Measurements from ENCODE around the gene TTC36. TPM values are rescaled to one million over a fixed set of nuclear protein-coding genes. Genes with fewer than 3 reads are reported as not detected.
"Not testable (repeated sequence)": the region's sequence is repeated elsewhere in the genome, so short reads cannot be mapped to it uniquely, and the experiment has no call there.

TTC36 gene, protein sequence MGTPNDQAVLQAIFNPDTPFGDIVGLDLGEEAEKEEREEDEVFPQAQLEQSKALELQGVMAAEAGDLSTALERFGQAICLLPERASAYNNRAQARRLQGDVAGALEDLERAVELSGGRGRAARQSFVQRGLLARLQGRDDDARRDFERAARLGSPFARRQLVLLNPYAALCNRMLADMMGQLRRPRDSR
- total RNA-seq: 0.73 and 0.79 TPM in 2 replicates
- total RNA-seq (2013): 0.16 TPM
- polyA plus RNA-seq: 0.19 TPM in 1 of 2 replicates, not detected in the other
- polyA minus RNA-seq: 0.93 TPM in 1 of 2 replicates, not detected in the other

DNA sequence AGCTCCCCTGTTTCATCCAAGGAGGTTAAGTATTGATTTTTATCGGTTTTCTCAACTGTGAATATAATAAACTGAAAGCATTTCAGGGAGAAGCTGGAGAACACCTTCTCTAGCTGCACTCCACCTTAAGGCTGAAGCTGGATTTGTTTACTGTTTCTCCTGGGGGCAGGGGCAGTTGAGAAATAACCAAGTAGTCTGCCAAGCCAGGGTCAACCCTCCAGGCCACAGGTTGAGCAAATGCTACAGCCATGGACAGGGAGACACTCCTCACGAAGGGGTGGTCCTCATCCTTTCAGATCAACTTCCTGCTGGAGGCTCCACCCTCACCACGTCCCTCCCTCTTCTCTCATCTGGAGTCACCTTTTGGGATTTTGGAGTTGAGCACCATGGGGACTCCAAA, at the start of gene TTC36:
TSS of gene TTC36 (plus strand) at position 366 of the 400 bp plus-strand sequence. CDS start at position 387, 21 bp downstream.
- ChIA-PET POLR2A (no interaction called here), CTCF (no interaction called here)
- Histone ChIP-seq H2AFZ (ENCODE audit: insufficient read depth, low read depth, low read length, poor library complexity, severe bottlenecking) (no peak within 1 kb of the TSS), H3K4me3 (ENCODE audit: control extremely low read depth in 1 of 5, extremely low read depth in 1 of 5, insufficient read depth in 1 of 5, low read depth in 2 of 5, low read length in 4 of 5) (no peak within 1 kb of the TSS), H3K9me3 (ENCODE audit: control extremely low read depth in 1 of 3, control insufficient read depth in 2 of 3, insufficient read depth in 1 of 3, low read length in 2 of 3) (no peaks in the 10 kb centered on the region), H3K9ac (ENCODE audit: low read length) (no peak within 1 kb of the TSS), H3K27ac (ENCODE audit: low read length in 2 of 2) (no peak within 1 kb of the TSS), H3K36me3 (replicated peaks in 1 of 2; ENCODE audit: control extremely low read depth in 1 of 2, control insufficient read depth in 1 of 2, extremely low read depth in 1 of 2, insufficient read depth in 2 of 2, low read length in 1 of 2) (peaks cover 1 to 19% of the 10 kb centered on the region in 2 experiments), H4K20me1 (ENCODE audit: control insufficient read depth, insufficient read depth, low read length, poor library complexity, severe bottlenecking) (no peaks in the 10 kb centered on the region), H3K4me1 (ENCODE audit: control insufficient read depth in 2 of 2, insufficient read depth in 2 of 2, low read length in 2 of 2) (peaks cover 14 to 21% of the 10 kb centered on the region in 2 donors), H3K4me2 (replicated peaks; ENCODE audit: low read depth, low read length, poor library complexity, severe bottlenecking) (no peak within 1 kb of the TSS), H3K79me2 (ENCODE audit: control insufficient read depth, insufficient read depth, low read length) (no peaks in the 10 kb centered on the region), H3K27me3 (replicated peaks in 1 of 4; ENCODE audit: control extremely low read depth in 1 of 4, control insufficient read depth in 3 of 4, insufficient read depth in 4 of 4, low read length in 3 of 4) (no peaks in the 10 kb centered on the region)
- intact Hi-C loops (cut with micrococcal nuclease): no loop called here
- ATAC-seq (ENCODE audit: low read depth) (no peak), DNase-seq (no peak)
- H3K27ac Mint-ChIP-seq: peak within 1 kb of the TSS; percentile 15
- H3K9me3 Mint-ChIP-seq (ENCODE audit: insufficient read depth): no peaks in the 10 kb centered on the region
- H3K4me1 Mint-ChIP-seq: peaks cover 28% of the 10 kb centered on the region
- H3K27me3 Mint-ChIP-seq: no peaks in the 10 kb centered on the region
- TF ChIP-seq EZH2 (IDR thresholded peaks at IDR 0.05; ENCODE audit: borderline replicate concordance, insufficient read depth, low read depth, low read length, poor library complexity, severe bottlenecking): no peak
- TF ChIP-seq, protein P1, sequence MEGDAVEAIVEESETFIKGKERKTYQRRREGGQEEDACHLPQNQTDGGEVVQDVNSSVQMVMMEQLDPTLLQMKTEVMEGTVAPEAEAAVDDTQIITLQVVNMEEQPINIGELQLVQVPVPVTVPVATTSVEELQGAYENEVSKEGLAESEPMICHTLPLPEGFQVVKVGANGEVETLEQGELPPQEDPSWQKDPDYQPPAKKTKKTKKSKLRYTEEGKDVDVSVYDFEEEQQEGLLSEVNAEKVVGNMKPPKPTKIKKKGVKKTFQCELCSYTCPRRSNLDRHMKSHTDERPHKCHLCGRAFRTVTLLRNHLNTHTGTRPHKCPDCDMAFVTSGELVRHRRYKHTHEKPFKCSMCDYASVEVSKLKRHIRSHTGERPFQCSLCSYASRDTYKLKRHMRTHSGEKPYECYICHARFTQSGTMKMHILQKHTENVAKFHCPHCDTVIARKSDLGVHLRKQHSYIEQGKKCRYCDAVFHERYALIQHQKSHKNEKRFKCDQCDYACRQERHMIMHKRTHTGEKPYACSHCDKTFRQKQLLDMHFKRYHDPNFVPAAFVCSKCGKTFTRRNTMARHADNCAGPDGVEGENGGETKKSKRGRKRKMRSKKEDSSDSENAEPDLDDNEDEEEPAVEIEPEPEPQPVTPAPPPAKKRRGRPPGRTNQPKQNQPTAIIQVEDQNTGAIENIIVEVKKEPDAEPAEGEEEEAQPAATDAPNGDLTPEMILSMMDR (IDR thresholded peaks at IDR 0.05): no peak
- peak within 1 kb of the TSS; percentile 23 for H3K4me3 Mint-ChIP-seq
- WGBS (ENCODE audit: insufficient coverage): 82% methylated on average over 2 of the region's 3 CpGs

DNA sequence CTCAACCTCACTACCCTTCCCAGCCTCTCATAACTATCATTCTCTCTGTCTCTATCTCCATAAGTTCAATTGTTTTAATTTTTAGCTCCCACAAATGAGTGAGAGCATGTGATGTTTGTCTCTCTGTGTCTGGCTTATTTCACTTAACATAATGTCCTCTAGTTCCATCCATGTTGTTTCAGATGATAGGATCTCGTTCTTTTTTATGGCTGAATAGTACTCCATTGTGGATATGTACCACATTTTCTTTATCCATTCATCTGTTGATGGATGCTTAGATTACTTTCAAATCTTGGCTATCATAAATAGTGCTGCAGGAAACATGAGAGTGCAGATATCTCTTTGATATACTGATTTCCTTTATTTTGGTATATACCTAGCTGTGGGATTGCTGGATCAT, 46.0 kb upstream of the TTC36 start:
- Histone ChIP-seq H4K20me1 (ENCODE audit: control insufficient read depth, insufficient read depth, low read length, poor library complexity, severe bottlenecking) (peaks cover 10% of the 10 kb centered on the region), H3K36me3 (replicated peaks in 1 of 2; ENCODE audit: control extremely low read depth in 1 of 2, control insufficient read depth in 1 of 2, extremely low read depth in 1 of 2, insufficient read depth in 2 of 2, low read length in 1 of 2) (peaks cover 33 to 89% of the 10 kb centered on the region in 2 experiments)
- H3K4me3 Mint-ChIP-seq; intact Hi-C loops (cut with micrococcal nuclease); H3K79me2 ChIP-seq (ENCODE audit: control insufficient read depth, insufficient read depth, low read length); CTCF ChIA-PET; POLR2A ChIA-PET; H3K27ac Mint-ChIP-seq; H3K4me1 ChIP-seq (ENCODE audit: control insufficient read depth in 2 of 2, insufficient read depth in 2 of 2, low read length in 2 of 2); H3K27ac ChIP-seq (ENCODE audit: low read length in 2 of 2); H3K27me3 Mint-ChIP-seq; ATAC-seq (ENCODE audit: low read depth); DNase-seq; H2AFZ ChIP-seq (ENCODE audit: insufficient read depth, low read depth, low read length, poor library complexity, severe bottlenecking); H3K4me2 ChIP-seq (replicated peaks; ENCODE audit: low read depth, low read length, poor library complexity, severe bottlenecking); H3K4me1 Mint-ChIP-seq; H3K4me3 ChIP-seq (ENCODE audit: control extremely low read depth in 1 of 5, extremely low read depth in 1 of 5, insufficient read depth in 1 of 5, low read depth in 2 of 5, low read length in 4 of 5); H3K27me3 ChIP-seq (replicated peaks in 1 of 4; ENCODE audit: control extremely low read depth in 1 of 4, control insufficient read depth in 3 of 4, insufficient read depth in 4 of 4, low read length in 3 of 4); H3K9ac ChIP-seq (ENCODE audit: low read length); H3K9me3 Mint-ChIP-seq (ENCODE audit: insufficient read depth); H3K9me3 ChIP-seq (ENCODE audit: control extremely low read depth in 1 of 3, control insufficient read depth in 2 of 3, insufficient read depth in 1 of 3, low read length in 2 of 3): not testable (repeated sequence)
- no CpG with 5 or more reads among the region's 1 CpG for WGBS (ENCODE audit: insufficient coverage)
